Activated naive CD4-positive, alpha-beta T cell (primary cell): Measurements from ENCODE around the gene CAMLG.
"Not testable (repeated sequence)": the region's sequence is repeated elsewhere in the genome, so short reads cannot be mapped to it uniquely, and the experiment has no call there.

Experiments used
- DNase-seq, 4 experiments: peaks; one replicate each; lab custom pipeline; 2025; lab: John Stamatoyannopoulos, UW

The CAMLG gene

GRCh38 chr5:134738133-134738962 is at the start of gene CAMLG:
Gene CAMLG, plus strand, starts transcription at chr5:134738548. Its CDS starts 73 bp downstream, at chr5:134738621.
- peak; percentile 88 to 94 (median 89) for DNase-seq

GRCh38 chr5:134690144-134690543 is 48.2 kb upstream of the CAMLG start:
- not testable (repeated sequence) for DNase-seq

GRCh38 chr5:134692722-134693121 is 45.6 kb upstream of the CAMLG start:
- no peak for DNase-seq

- no peak for DNase-seq
Observed at GRCh38 chr5:134708301-134708700, 30.0 kb upstream of the CAMLG start.

GRCh38 chr5:134714120-134714519 is 24.2 kb upstream of the CAMLG start:
- DNase-seq, result no peak

- no peak for DNase-seq
Observed at GRCh38 chr5:134714541-134714940, 23.8 kb upstream of the CAMLG start.

- DNase-seq, result not testable (repeated sequence)
Observed at GRCh38 chr5:134715466-134715865, 22.9 kb upstream of the CAMLG start.

- no peak for DNase-seq
Observed at GRCh38 chr5:134724872-134725271, 13.5 kb upstream of the CAMLG start.

GRCh38 chr5:134732819-134733218 is 5.5 kb upstream of the CAMLG start:
- DNase-seq, result no peak

- DNase-seq, result no peak
Observed at GRCh38 chr5:134735243-134735642, 3.1 kb upstream of the CAMLG start.

GRCh38 chr5:134736173-134736812 is 2.1 kb upstream of the CAMLG start:
- DNase-seq, result no peak

- DNase-seq, result no peak
Observed at GRCh38 chr5:134738963-134739661, 764 bp downstream of the CAMLG start.

- no peak for DNase-seq
Observed at GRCh38 chr5:134741052-134741451, 2.7 kb downstream of the CAMLG start.

- no peak for DNase-seq
Observed at GRCh38 chr5:134742134-134742533, 3.8 kb downstream of the CAMLG start.

- DNase-seq, result no peak
Observed at GRCh38 chr5:134749415-134749814, 11.1 kb downstream of the CAMLG start.

- no peak for DNase-seq
Observed at GRCh38 chr5:134758176-134758503, 19.8 kb downstream of the CAMLG start.

GRCh38 chr5:134758504-134759341 is 20.4 kb downstream of the CAMLG start, which contains the start of gene DDX46:
Gene DDX46, plus strand, starts transcription at chr5:134758779. Its CDS starts 160 bp downstream, at chr5:134758939.
- DNase-seq, result peak; percentile 81 to 94 (median 88)

GRCh38 chr5:134767528-134768291 is 29.4 kb downstream of the CAMLG start:
- not testable (repeated sequence) for DNase-seq

GRCh38 chr5:134769206-134769605 is 30.9 kb downstream of the CAMLG start:
- DNase-seq, result no peak

GRCh38 chr5:134772461-134773125 is 34.2 kb downstream of the CAMLG start:
- no peak for DNase-seq
